ENCODE data around the gene KCTD13. TPM values are rescaled to one million over a fixed set of nuclear protein-coding genes. Genes with fewer than 3 reads are reported as not detected.

KCTD13 gene
- total RNA-seq, 1 experiment from 2014 or later = 40.7 TPM

- CTCF ChIA-PET = interaction anchor here (0.5 to 3.0 kb wide), 2 partner anchors 16 to 751 kb away, joined by 3 to 19 read pairs; no protein-coding TSS in a partner anchor
- Histone ChIP-seq H3K9ac (ENCODE audit: low read length) (no peak overlapping the region), H2AFZ (ENCODE audit: low read depth, low read length, poor library complexity, severe bottlenecking) (no peak overlapping the region), H3K4me3 (replicated peaks in 1 of 2; ENCODE audit: low read depth in 1 of 2, low read length in 2 of 2) (no peak overlapping the region), H3K27me3 (ENCODE audit: insufficient read depth, low read length) (no peaks in the 10 kb centered on the region), H3K27ac (ENCODE audit: low read depth, low read length) (no peak overlapping the region), H3K4me2 (ENCODE audit: low read length) (no peak overlapping the region), H3K9me2 (ENCODE audit: insufficient read depth) (no peaks in the 10 kb centered on the region), H3K36me3 (ENCODE audit: control insufficient read depth in 1 of 2, insufficient read depth in 2 of 2, low read length in 2 of 2) (peaks cover 8 to 9% of the 10 kb centered on the region in 2 experiments; a peak in 2 of 4 replicates), H3K9me3 (ENCODE audit: control insufficient read depth in 1 of 2, insufficient read depth in 1 of 2, low read depth in 1 of 2, low read length in 2 of 2) (no peaks in the 10 kb centered on the region), H3K4me1 (ENCODE audit: control insufficient read depth in 1 of 2, insufficient read depth in 2 of 2, low read length in 2 of 2) (peaks cover 0 to 24% of the 10 kb centered on the region in 2 experiments; a peak in 3 of 4 replicates), H4K20me1 (ENCODE audit: insufficient read depth) (no peaks in the 10 kb centered on the region), H3K79me2 (ENCODE audit: insufficient read depth, low read length) (peaks cover 20% of the 10 kb centered on the region)
- POLR2A ChIA-PET = no interaction called here
- no peak for ATAC-seq
- no TSS peak for BruUV-seq (replicated peaks)
- intact Hi-C loops (cut with micrococcal nuclease) = loop anchor here (5.0 kb wide), 1 partner anchor 47 kb away; the partner anchor contains the start of gene PAGR1
- DNase-seq (ENCODE audit: low read depth, low spot score) = no peak
- TF ChIP-seq REST (IDR thresholded peaks at IDR 0.05; ENCODE audit: low read depth) = no peak
- no peak for TF ChIP-seq ZNF274 (IDR thresholded peaks at IDR 0.05; ENCODE audit: low read depth, low read length)
- no peak for TF ChIP-seq EGR1 (IDR thresholded peaks at IDR 0.05; ENCODE audit: low read depth)
- no peak for TF ChIP-seq ATF3 (IDR thresholded peaks at IDR 0.05)
- no peak for TF ChIP-seq ZFX (IDR thresholded peaks at IDR 0.05)
- TF ChIP-seq TCF7L2 (IDR thresholded peaks at IDR 0.05; ENCODE audit: borderline replicate concordance, extremely low read depth, insufficient read depth, insufficient read length) = no peak
- no peak for TF ChIP-seq MAX (IDR thresholded peaks at IDR 0.05)
- RAD21 ChIA-PET (ENCODE audit: low non-redundant PET in 1 of 2, low total read pairs in 2 of 2, uncharacterized antibody in 2 of 2, unreplicated experiment in 2 of 2) = no interaction called here
Observed at GRCh38 chr16:29864205-29864604, 61.8 kb downstream of the KCTD13 start.

All from HCT116 (cell line).